A204.1 (cell line): ENCODE results near the gene LRP5.

Experiments used
- FAIRE-seq: peaks from 2 replicates; lab custom pipeline; 2012; peaks lifted over from hg19 to GRCh38; lab: Jason Lieb, UNC

The LRP5 gene

GRCh38 chr11:68312117-68312779 is at the start of gene LRP5:
TSS of gene LRP5 (plus strand) at chr11:68312591. CDS start at chr11:68312715, 124 bp downstream.
- FAIRE-seq, result no peak

- FAIRE-seq, result no peak
Observed at GRCh38 chr11:68263444-68264035, 48.9 kb upstream of the LRP5 start.

GRCh38 chr11:68264244-68264643 is 48.1 kb upstream of the LRP5 start:
- FAIRE-seq, result no peak

GRCh38 chr11:68264741-68265540 is 47.5 kb upstream of the LRP5 start:
- no peak for FAIRE-seq

- no peak for FAIRE-seq
Observed at GRCh38 chr11:68266121-68266891, 46.1 kb upstream of the LRP5 start.

- FAIRE-seq, result no peak
Observed at GRCh38 chr11:68266936-68267880, 45.2 kb upstream of the LRP5 start.

GRCh38 chr11:68267881-68268240 is 44.5 kb upstream of the LRP5 start:
- no peak for FAIRE-seq

GRCh38 chr11:68269414-68270081 is 42.8 kb upstream of the LRP5 start:
- no peak for FAIRE-seq

GRCh38 chr11:68270196-68271022 is 42.0 kb upstream of the LRP5 start:
- no peak for FAIRE-seq

GRCh38 chr11:68271023-68271780 is 41.2 kb upstream of the LRP5 start:
- no peak for FAIRE-seq

GRCh38 chr11:68271781-68272608 is 40.4 kb upstream of the LRP5 start, which contains the start of gene C11orf24:
TSS of gene C11orf24 (minus strand) at chr11:68271973. CDS start at chr11:68263767, 8,206 bp downstream.
- FAIRE-seq, result no peak

- no peak for FAIRE-seq
Observed at GRCh38 chr11:68273026-68273738, 39.2 kb upstream of the LRP5 start.

GRCh38 chr11:68274306-68274705 is 38.1 kb upstream of the LRP5 start:
- FAIRE-seq, result no peak

GRCh38 chr11:68275721-68276507 is 36.5 kb upstream of the LRP5 start:
- FAIRE-seq, result no peak

- FAIRE-seq, result no peak
Observed at GRCh38 chr11:68276861-68277260, 35.5 kb upstream of the LRP5 start.

- no peak for FAIRE-seq
Observed at GRCh38 chr11:68279676-68280075, 32.7 kb upstream of the LRP5 start.
